ENCODE data around the gene POLD4. TPM values are rescaled to one million over a fixed set of nuclear protein-coding genes. Genes with fewer than 3 reads are reported as not detected.

Gene POLD4
- total RNA-seq, 4 donors from 2014 or later: 54.5 to 75.7 (median 65.0) TPM

DNA sequence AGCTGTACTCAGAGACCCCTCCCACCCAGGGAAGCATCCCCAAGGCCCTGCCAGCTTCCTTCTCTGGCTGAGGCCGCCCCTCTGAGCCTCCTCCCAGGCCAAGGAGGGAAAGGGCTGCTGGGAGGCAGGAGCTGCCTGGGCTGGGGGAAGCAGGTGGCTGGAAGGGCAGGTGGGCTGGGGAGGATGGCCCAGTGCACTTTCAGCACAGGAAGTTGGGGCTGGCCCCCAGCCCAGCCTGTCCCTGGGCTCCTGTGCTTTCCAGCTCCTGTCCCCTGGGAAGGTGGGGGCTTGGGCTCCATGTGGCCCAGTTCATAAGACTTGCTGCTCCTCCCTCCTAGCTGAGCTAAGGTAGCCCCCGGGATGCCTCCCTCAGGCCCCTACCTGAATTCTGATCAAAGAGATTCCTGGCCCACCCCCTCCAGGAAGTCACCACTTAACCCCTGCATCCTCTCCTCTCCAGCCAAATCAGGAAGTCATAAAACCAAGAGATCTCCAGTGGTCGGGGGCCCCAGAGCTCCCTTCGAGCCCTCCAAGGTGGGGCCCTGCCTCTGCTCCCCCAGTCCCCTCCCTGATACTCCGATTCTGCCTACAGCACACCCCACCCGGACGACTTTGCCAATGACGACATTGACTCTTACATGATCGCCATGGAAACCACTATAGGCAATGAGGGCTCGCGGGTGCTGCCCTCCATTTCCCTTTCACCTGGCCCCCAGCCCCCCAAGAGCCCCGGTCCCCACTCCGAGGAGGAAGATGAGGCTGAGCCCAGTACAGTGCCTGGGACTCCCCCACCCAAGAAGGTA is 43.4 kb upstream of the POLD4 start:
- Histone ChIP-seq H3K9me3 (no peaks in the 10 kb centered on the region), H3K36me3 (peaks cover 50% of the 10 kb centered on the region), H3K27ac (no peak overlapping the region), H3K27me3 (no peaks in the 10 kb centered on the region), H3K4me3 (no peak overlapping the region), H3K4me1 (peaks cover 37% of the 10 kb centered on the region)
- TF ChIP-seq, protein P1, sequence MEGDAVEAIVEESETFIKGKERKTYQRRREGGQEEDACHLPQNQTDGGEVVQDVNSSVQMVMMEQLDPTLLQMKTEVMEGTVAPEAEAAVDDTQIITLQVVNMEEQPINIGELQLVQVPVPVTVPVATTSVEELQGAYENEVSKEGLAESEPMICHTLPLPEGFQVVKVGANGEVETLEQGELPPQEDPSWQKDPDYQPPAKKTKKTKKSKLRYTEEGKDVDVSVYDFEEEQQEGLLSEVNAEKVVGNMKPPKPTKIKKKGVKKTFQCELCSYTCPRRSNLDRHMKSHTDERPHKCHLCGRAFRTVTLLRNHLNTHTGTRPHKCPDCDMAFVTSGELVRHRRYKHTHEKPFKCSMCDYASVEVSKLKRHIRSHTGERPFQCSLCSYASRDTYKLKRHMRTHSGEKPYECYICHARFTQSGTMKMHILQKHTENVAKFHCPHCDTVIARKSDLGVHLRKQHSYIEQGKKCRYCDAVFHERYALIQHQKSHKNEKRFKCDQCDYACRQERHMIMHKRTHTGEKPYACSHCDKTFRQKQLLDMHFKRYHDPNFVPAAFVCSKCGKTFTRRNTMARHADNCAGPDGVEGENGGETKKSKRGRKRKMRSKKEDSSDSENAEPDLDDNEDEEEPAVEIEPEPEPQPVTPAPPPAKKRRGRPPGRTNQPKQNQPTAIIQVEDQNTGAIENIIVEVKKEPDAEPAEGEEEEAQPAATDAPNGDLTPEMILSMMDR (IDR thresholded peaks at IDR 0.05): no peak
- no peak for TF ChIP-seq EP300 (IDR thresholded peaks at IDR 0.05)
- TF ChIP-seq POLR2A (IDR thresholded peaks at IDR 0.05): no peak
- no peak for TF ChIP-seq POLR2AphosphoS5 (IDR thresholded peaks at IDR 0.05)
- WGBS: 55% methylated on average over 13 of the region's 13 CpGs
- DNase-seq (ENCODE audit: low spot score in 2 of 2): no peak

DNA sequence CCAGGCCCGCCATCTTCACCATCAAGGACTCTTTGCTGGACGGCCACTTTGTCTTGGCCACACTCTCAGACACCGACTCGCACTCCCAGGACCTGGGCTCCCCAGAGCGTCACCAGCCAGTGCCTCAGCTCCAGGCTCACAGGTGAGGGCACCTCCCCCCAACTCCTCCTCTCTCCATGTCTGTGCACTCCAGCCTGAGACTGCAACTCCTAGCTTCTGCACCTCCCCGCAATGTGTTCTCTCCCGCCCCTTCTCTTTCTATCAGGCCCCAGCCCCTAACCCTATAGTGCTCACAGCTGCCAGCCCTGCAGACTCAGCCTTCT is 42.9 kb upstream of the POLD4 start:
- H3K36me3 ChIP-seq: peaks cover 50% of the 10 kb centered on the region
- TF ChIP-seq, protein P1 (IDR thresholded peaks at IDR 0.05): no peak
- TF ChIP-seq EP300 (IDR thresholded peaks at IDR 0.05) (no peak), POLR2AphosphoS5 (IDR thresholded peaks at IDR 0.05) (no peak), POLR2A (IDR thresholded peaks at IDR 0.05) (no peak)

DNA sequence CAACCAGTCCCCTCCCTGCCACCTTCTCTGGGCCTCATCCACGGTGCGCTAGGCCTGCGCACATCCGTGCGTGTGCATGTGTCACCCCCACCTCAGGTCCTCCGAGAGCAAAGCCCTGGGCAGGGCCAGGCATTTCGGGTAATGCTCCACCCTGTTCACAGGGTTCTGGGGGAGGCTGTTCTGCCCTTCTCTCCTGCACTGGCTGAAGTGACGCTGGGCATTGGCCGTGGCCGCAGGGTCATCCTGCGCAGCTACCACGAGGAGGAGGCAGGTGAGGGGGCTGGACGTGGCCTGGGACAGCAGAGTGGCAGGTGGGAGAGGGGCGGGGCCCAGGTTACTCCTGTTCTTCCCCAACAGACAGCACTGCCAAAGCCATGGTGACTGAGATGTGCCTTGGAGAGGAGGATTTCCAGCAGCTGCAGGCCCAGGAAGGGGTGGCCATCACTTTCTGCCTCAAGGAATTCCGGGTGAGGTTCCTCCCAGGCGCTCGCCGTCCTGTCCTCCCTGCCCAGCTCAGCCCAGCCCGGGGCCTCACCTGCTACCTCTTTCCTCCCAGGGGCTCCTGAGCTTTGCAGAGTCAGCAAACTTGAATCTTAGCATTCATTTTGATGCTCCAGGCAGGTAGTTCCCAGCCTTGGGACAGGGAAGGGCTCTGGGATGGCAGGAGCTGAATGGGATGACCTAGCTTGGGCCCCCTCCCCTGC is 42.4 kb upstream of the POLD4 start:
- Histone ChIP-seq H3K9me3 (no peaks in the 10 kb centered on the region), H3K36me3 (peaks cover 50% of the 10 kb centered on the region), H3K4me1 (peaks cover 40% of the 10 kb centered on the region), H3K27ac (no peak overlapping the region), H3K27me3 (no peaks in the 10 kb centered on the region), H3K4me3 (no peak overlapping the region)
- TF ChIP-seq, protein P1 (IDR thresholded peaks at IDR 0.05): no peak
- no peak for TF ChIP-seq POLR2AphosphoS5 (IDR thresholded peaks at IDR 0.05)
- TF ChIP-seq POLR2A (IDR thresholded peaks at IDR 0.05): no peak
- TF ChIP-seq EP300 (IDR thresholded peaks at IDR 0.05): no peak
- no peak for DNase-seq (ENCODE audit: low spot score in 2 of 2)
- 86% methylated on average over 12 of the region's 19 CpGs for WGBS

More for the DNA sequence above, 42.9 kb upstream of the POLD4 start:
- Histone ChIP-seq H3K9me3 (no peaks in the 10 kb centered on the region), H3K4me3 (no peak overlapping the region), H3K27ac (no peak overlapping the region), H3K4me1 (peaks cover 40% of the 10 kb centered on the region), H3K27me3 (no peaks in the 10 kb centered on the region)
- 85% methylated on average over 7 of the region's 7 CpGs for WGBS
- DNase-seq (ENCODE audit: low spot score in 2 of 2): no peak

DNA sequence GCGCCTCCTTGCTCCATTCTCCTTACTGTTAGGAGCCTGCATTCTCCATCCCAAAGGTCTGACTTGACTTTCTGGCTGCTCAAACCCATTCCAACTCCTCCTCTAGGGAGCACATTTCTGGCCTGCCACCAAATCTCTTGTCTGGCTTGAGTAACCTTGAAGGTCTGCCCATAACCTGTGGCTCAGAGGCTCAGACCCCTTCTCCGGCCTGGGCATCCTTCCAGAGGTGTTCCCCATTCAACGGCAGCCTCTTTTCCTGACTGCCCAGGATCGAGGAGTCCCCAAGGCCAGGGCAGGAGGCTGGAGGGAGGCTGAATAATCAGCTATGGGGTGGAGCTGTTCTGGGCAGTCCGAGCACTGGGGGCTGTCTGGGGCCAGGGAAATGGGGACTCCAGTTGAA is 40.6 kb upstream of the POLD4 start:
- H3K36me3 ChIP-seq: peaks cover 40% of the 10 kb centered on the region
- WGBS: 100% methylated on average over 2 of the region's 5 CpGs

More for the DNA sequence above, 40.6 kb upstream of the POLD4 start:
- H3K4me1 ChIP-seq: peaks cover 30% of the 10 kb centered on the region
- no peak overlapping the region for H3K4me3 ChIP-seq
- H3K27ac ChIP-seq: no peak overlapping the region
- TF ChIP-seq EP300 (IDR thresholded peaks at IDR 0.05) (no peak), POLR2A (IDR thresholded peaks at IDR 0.05) (no peak), POLR2AphosphoS5 (IDR thresholded peaks at IDR 0.05) (no peak)
- TF ChIP-seq, protein P1 (IDR thresholded peaks at IDR 0.05): no peak
- no peak for DNase-seq (ENCODE audit: low spot score in 2 of 2)
- H3K27me3 ChIP-seq: no peaks in the 10 kb centered on the region
- no peaks in the 10 kb centered on the region for H3K9me3 ChIP-seq

Data from suprapubic skin (tissue), 4 donors.